DMS153 (cell line): ENCODE measurements around the gene IFI16.
"Not testable (repeated sequence)": the region's sequence is repeated elsewhere in the genome, so short reads cannot be mapped to it uniquely, and the experiment has no call there.

Experiments
- DNase-seq: peaks from one replicate; lab custom pipeline; 2025; lab: John Stamatoyannopoulos, UW

IFI16 gene

DNA sequence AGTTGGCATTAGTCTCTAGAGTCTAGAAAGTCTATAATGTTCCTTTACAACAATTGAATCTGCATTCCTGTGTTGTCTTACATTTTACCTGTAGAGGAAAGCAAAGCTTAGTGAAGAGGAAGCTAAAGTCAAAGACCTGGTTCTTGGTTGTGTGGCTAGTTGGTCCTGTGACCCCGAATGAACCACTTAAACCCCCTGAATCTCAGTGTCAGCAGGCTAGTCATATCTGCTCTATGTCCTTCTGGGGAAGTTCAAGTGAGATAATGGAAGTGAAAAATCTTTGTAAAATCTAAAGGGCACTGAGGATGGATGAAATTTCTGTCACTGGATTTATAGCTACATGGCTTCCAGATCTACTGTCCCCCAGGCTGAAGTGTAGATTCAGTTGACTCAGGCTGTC, 90.9 kb downstream of the IFI16 start:
- no peak for DNase-seq

DNA sequence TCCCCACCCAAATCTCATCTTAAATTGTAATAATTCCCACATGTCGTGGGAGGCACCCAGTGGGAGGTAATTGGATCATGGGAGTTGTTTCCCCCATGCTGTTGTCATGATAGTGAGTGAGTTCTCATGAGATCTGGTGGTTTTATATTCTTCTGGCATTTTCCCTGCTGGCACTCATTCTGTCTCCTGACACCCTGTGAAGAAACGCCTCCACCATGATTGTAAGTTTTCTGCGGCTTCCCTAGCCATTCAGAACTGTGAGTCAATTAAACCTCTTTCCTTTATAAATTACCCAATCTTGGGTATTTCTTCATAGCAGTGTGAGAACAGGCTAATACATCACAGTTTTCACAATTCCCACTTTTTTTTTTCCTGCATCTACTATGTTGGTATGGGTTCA, 93.3 kb downstream of the IFI16 start:
- not testable (repeated sequence) for DNase-seq
